HG02884 (cell line): ENCODE measurements around the gene PCDHGB1.
"Not testable (repeated sequence)": the region's sequence is repeated elsewhere in the genome, so short reads cannot be mapped to it uniquely, and the experiment has no call there.

Experiments
- ATAC-seq: cut with Tn5 transposase; IDR thresholded peaks from one replicate; pipeline ENCODE4 v1.9.1; 2021; ENCODE audit warnings: mild to moderate bottlenecking, moderate library complexity; ENCODE audit not compliant: unreplicated experiment

PCDHGB1 gene

DNA sequence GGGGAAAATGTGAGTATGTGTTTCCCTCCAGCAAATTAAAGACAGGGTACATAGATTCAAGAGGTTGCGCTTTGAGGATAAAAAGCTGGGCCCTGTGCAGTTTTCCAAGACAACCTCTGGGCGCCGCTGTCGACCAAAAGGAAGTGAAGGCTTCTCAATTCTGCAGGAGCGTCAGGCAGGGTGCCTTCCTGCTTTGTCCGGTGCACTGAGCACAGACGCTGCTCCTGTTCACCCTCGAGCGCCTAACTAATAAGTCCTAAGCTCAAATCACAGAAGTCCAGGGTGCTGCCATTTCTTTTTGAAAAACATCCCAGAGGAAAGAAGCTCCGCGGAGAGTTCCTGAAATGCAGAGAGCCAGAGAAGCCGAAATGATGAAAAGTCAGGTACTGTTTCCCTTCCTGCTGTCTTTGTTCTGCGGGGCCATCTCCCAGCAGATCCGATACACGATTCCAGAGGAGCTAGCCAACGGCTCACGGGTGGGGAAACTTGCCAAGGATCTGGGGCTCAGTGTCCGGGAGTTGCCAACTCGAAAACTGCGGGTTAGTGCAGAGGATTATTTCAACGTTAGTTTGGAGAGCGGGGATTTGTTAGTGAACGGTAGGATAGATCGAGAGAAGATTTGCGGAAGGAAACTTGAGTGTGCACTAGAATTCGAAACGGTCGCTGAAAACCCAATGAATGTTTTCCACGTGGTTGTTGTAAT lies at the start of gene PCDHGB1:
TSS of gene PCDHGB1 (plus strand) at position 183 of the 703 bp plus-strand sequence. CDS start at position 345, 162 bp downstream.
- ATAC-seq: peak; percentile 73

DNA sequence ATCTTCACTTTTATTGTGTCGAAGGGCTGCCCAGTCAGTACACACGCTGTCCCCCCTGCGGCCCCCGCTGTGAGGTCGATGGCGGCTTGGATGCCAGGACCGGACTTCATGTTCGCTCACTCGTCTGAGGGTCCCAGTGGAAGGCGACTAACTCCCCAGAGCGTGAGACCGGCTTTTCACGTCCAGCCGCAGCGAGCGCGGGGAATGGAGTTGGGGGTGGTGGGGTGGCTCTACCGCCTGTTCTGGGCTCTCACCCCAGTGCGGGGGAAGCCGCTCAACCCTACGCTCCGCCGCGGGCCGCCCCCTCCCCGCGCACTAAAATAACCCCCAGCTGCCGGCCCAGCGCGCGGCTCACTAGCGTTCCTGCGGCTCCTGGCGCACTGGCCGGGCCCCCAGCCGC lies 46.1 kb upstream of the PCDHGB1 start, which contains the start of gene SLC25A2:
TSS of gene SLC25A2 (minus strand) at position 294 of the 400 bp plus-strand sequence. CDS start at position 110, 184 bp downstream.
- no peak for ATAC-seq

DNA sequence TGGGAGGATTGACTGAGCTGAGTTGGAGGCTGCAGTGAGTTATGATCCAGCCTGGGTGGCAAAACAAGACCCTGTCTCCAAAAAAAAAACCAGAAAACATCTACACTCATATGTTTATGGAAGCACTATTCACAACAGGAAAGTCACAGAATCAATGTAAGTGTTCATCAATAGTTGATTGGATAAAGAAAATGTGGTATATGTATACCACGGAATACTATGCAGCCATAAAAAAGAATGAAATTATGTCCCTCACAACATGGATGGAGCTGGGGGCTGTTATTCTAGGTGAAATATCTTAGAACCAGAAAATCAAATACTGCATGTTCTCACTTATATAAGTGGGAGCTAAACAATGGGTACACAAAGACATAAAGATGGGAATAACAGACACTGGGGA lies 43.3 kb upstream of the PCDHGB1 start:
- ATAC-seq: no peak

DNA sequence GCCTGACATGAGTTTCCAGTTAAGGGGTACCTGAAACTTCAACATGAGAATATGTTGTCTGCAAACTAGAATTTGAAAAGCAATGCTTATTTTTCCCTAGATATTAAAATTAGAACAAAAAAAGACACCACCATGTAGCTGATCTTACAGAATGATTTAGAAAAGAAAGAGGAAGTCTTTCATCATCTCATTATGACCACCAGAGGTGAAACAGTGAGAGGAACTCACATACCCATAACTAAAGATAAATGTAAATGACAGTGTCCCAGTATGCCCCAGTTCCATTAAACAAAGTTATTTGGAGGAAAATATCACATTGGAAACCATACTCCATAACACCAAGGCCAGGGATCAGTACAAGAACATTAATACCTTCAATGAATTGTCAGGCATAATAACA lies 36.2 kb upstream of the PCDHGB1 start:
- ATAC-seq: no peak

DNA sequence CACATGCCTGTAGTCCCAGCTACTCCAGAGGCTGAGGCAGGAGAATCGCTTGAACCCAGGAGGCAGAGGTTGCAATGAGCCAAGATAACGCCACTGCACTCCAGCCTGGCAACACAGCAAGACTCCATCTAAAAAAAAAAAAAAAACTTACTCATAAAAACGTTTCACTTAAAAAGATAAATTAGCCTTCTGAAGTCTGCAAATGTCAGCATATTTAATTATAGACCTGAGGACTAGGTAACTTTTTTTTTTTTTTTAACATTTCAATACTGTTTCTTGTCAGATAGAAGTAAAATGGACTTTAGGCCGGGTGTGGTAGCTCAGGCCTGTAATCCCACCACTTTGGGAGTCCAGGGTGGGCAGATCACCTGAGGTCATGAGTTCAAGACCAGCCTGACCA lies 32.9 kb upstream of the PCDHGB1 start:
- not testable (repeated sequence) for ATAC-seq

DNA sequence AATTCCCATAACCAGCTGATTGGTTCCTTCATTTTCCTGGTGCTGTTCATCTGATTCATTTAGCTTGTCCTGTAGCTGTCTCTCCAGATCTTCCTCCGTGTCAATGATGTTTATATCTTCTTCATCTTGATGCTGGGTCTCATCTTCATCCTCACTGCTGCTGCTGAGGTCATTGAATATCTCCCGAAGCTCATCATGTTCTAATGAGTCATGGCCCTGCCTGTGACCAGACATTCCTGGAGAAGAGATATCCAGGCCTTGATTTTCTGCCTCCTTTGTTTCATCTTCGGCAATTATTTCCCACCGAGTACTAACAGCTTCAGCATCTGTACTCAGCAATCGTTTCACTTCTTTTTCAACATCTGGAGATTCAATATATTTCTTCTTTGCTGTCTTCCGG lies 30.7 kb upstream of the PCDHGB1 start:
- ATAC-seq: no peak

DNA sequence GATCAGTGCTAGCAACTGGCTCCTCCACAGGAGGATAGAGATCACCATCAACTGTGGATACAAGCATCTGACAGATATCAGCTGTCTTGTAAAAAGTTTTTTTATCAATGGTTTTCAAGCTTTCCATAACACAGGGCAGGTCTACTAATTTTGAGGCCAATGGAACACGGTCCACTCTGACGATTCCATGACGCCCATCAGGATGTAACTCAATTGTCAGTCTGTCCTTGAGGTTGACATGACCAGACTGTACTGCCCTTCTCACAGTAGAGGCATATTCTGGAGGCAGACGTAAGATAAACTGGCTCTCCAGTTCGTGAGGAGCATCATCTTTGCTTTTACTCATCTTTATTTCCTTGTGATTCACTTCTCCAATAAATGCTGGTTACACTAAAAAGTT lies 30.2 kb upstream of the PCDHGB1 start:
- ATAC-seq: no peak

DNA sequence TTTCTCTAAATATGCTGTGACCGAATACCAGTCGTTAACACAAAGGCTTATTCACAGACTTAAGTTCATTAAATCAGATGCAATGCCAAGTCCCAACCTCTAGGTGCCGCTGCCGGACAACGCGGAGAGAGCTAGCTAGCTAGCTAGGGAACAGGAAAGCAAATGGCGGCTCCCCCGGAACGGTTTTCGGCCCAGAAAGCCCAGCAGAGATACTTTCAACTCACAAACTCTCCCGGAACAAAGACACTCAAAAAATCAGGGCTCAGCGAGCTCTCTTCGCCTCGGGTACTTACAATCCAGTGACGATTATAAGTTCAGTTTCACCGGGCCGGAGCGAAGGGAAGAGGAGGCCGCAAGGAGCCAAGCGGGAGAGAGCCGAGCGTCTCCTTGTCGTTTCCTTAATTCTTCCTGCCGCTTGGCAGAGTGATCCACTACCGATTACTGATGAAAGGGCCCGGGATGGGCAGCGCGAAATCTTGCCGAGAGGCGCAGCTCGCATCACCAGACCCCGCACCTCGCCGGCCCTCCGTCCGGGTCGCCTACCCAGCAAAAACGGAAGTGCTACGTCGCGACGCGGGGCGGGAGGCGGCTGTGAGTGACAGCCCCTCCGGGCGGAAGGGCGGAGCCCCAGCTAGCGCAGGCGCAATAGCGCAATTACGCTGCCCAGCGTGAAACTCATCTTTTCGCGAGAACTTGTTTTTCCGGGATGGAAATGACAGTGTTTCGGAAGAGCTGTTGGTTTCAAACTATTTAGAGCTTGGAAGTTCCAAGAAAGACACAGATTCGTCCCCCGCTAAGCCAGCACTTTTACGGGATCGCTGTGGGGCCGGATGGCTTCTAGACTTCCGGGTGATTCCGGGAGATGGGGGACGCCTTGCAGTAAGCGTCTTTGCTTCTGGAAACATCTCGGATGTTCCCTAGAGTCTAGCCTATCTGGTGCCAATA lies 29.4 kb upstream of the PCDHGB1 start, which contains the start of gene TAF7:
TSS of gene TAF7 (minus strand) at position 560 of the 945 bp plus-strand sequence. CDS start 740 bp downstream, outside the sequence.
- ATAC-seq: peak; percentile 88

DNA sequence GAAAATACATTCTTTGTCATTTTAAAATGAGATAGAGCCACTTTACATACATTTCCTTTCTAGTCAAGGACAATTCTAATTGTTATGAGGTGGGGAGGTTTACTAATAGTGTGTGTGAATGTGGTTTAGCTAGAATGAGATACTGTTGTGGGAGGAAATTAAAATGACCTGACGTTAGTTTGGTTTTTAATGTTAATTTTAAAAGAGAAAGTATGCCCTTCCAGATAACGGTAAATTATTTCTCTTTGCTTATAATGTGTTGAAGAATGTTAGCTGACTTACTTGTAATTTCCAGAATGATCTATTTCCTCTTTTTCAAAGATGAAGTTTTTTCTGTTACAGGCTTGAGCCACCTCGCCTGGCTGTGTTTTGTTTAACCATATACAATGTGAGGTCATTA lies 27.6 kb upstream of the PCDHGB1 start:
- no peak for ATAC-seq

DNA sequence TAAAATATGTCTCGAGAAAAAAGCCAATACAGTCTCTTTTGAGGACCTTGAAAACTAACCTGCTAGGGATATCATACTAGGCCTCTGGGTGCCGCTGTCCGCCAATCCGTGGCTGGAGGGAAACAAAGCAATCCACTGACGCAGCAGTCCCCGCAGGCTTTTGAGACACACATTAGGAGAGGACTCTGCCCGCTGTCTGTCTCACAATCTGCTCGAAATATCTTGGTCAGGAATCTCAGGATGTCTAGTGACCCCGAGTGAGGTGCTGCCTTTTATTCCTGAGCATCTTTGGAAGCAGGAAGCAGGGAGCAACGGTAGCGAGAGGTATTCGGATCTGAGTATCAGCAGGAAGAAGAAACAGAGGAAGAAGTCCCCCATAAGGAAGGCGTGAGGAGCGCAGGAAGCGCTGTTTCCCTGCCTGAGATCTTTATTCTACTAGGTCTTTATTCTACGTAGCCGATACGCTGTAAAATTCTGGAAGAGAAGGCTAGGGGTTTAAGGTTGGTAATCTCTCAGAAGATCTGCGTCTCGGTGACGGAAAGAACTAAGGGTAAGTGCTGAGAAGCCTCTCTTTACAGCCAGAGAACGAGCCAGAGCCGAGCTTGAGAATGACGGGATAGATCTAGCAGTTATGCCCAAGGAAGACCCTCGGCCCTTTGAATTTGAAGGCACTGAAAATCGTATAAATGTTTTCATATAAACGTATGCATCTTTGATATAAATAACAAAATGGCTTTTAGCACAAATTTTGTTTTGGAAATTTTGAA lies 23.6 kb upstream of the PCDHGB1 start:
- no peak for ATAC-seq

DNA sequence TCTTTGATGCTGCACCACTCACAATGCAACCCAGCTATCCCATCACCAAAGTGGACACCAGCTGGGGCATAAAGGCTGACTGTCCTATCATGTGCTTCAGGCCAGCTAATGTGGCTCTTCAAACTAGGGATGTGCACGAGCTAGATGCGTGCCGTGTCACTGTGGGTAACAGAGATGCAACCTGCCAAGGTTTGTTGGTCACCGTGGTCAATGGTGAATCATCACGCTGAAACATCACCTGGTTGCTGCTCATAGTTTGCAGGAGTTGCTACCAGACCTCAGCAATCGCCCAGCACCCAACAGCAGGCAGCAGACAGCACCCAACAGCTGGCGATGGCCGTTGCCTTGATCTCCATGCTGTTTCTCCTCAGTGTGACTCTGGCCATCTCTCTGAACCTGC lies 21.7 kb upstream of the PCDHGB1 start:
- ATAC-seq: no peak

DNA sequence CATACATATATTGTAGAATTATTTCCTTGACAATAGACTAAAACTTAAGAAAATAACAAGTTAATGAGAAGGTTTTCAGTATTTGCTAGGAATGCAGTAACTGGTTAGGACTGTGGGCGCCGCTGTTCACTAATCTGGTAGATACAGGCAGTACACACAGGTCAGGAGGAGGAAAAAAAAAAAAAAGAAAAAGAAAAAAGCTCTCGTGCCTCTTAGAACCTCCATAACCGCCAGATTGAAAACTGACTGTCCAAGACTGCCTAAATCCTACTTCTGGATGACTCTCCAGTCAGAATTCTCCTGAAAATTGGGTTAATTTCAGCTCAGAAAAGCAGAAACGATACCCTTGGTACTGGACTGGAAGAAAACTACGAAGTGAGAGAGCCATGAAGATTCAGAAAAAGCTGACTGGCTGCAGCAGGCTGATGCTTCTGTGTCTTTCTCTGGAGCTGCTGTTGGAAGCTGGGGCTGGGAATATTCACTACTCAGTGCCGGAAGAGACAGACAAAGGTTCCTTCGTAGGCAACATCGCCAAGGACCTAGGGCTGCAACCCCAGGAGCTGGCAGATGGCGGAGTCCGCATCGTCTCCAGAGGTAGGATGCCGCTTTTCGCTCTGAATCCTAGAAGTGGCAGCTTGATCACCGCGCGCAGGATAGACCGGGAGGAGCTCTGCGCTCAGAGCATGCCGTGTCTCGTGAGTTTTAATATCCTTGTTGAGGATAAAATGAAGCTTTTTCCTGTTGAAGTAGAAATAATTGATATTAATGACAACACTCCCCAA lies 19.4 kb upstream of the PCDHGB1 start, which contains the start of gene PCDHGA1:
TSS of gene PCDHGA1 (plus strand) at position 216 of the 782 bp plus-strand sequence.
- peak; percentile 47 for ATAC-seq

DNA sequence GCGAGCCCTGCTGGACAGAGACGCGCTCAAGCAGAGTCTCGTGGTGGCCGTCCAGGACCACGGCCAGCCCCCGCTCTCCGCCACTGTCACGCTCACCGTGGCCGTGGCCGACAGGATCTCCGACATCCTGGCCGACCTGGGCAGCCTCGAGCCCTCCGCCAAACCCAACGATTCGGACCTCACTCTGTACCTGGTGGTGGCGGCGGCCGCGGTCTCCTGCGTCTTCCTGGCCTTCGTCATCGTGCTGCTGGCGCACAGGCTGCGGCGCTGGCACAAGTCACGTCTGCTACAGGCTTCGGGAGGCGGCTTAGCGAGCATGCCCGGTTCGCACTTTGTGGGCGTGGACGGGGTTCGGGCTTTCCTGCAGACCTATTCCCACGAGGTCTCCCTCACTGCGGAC lies 17.3 kb upstream of the PCDHGB1 start:
- not testable (repeated sequence) for ATAC-seq

DNA sequence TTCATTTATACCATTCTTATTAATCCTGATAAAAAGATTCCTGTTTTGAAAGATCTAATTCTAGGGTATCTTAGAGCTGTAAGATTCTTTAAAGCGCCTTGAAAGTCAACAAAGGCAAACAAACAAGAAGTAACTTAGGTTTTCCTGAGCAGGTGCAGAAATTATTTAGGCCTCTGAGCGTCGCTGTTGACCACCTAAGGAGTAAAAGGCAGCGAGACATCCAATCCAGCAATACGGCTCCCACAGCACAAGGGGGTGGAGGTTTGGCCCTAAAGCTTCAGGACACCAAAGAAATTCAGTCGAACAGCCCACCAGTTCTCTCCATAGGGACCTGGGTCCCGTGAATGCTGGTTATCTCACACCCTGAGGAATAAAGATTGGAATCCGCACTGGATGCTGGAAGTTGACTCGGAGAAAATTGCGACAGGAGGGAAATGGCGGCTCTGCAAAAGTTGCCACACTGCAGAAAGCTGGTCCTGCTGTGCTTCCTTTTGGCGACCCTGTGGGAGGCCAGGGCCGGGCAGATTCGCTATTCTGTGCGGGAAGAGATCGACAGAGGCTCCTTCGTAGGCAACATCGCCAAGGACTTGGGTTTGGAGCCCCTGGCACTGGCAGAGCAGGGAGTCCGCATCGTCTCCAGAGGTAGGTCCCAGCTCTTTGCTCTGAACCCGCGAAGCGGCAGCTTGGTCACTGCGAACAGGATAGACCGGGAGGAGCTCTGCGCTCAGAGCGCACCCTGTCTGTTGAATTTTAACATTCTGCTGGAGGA lies 11.2 kb upstream of the PCDHGB1 start, which contains the start of gene PCDHGA2:
TSS of gene PCDHGA2 (plus strand) at position 223 of the 769 bp plus-strand sequence.
- no peak for ATAC-seq

DNA sequence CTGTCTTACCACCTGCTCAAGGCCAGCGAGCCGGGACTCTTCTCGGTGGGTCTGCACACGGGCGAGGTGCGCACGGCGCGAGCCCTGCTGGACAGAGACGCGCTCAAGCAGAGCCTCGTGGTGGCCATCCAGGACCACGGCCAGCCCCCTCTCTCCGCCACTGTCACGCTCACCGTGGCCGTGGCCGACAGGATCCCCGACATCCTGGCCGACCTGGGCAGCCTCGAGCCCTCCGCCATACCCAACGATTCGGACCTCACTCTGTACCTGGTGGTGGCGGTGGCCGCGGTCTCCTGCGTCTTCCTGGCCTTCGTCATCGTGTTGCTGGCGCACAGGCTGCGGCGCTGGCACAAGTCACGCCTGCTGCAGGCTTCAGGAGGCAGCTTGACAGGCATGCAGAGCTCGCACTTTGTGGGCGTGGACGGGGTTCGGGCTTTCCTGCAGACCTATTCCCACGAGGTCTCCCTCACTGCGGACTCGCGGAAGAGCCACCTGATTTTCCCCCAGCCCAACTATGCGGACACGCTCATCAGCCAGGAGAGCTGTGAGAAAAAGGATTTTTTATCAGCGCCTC lies 9.0 kb upstream of the PCDHGB1 start:
- ATAC-seq: not testable (repeated sequence)

DNA sequence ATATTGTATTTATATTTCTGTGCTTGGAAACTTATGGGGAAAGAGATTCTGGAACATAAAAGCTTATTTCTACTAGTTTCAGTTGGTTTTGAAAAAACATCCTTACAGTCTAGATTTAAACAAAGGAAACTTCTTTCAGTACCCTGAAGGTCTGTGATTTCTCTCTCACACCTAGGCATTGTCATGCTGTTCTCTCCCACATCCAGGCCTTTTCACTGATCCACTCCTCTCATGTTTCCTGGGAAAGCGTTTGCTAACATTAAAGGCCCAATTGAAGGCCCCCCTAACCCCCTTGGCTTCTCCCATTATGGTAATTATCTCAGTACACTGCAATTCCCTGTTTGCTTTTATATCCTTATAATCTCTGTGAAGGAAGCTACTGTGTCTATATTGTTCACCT lies 7.1 kb upstream of the PCDHGB1 start:
- ATAC-seq: no peak

DNA sequence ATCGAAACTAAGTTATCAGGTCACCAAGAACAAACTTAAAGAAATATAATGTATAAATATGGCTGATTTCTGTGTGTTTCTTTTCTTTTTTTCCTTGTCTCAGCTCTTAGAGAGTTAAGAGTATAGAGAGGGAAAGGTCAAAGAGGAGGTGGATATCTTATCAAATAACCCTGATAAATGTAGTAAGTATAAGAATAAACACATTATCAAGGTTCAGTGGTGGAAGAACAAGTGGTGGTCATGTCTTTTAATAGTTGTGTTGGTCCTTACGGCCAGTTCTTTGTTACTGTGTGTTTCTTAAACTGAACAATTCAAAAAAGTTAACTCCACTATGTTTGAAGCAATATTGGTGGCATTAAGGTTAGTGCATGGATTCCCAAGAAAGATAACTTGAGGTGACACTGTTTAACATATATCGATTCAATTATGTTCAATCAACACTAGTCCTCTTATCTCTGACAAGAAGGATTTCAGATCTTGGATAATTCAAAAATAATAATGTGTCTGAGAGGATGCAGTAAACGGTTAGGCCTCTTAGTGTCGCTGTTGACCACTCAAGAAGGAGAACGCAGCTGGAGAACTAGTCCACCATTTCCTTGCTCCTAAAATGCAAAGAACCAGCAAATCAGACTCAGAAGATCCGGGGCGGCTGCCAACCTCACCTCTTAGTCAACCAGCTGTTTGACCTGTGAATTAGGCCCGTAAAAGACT lies 6.5 kb upstream of the PCDHGB1 start, which contains the start of gene PCDHGA3:
TSS of gene PCDHGA3 (plus strand) at position 588 of the 711 bp plus-strand sequence. CDS start 205 bp downstream, outside the sequence.
- ATAC-seq: no peak

DNA sequence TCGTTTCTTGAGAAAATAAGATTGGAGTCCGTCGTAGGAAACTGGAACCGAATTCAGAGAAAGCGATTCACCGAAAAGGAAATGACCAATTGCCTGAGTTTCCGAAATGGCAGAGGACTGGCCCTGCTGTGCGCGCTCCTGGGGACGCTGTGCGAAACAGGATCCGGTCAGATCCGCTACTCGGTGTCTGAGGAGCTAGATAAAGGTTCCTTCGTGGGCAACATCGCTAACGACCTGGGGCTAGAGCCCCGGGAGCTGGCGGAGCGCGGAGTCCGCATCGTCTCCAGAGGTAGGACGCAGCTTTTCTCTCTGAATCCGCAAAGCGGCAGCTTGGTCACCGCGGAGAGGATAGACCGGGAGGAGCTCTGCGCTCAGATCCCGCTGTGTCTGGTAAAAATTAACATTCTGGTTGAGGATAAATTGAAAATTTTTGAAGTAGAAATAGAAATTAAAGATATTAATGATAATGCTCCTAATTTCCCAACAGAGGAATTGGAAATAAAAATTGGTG lies 5.9 kb upstream of the PCDHGB1 start:
- ATAC-seq: no peak
